AG09309 (cell line): Measurements from ENCODE around the gene GATAD2A.

Experiments used
- DNase-seq: peaks from one replicate; pipeline ENCODE4 v3.0.0-alpha.2; 2010; ENCODE audit warnings: low read depth
- H3K4me3 ChIP-seq: 2 replicates; pipeline ENCODE4 v1.5.1; 2011; ENCODE audit warnings: mild to moderate bottlenecking, low read depth, low read length, moderate library complexity; ENCODE audit not compliant: control insufficient read depth
- CTCF ChIP-seq: IDR thresholded peaks from 2 replicates; pipeline ENCODE4 v1.5.1; 2011; ENCODE audit warnings: mild to moderate bottlenecking, low read depth, low read length, inconsistent platforms; ENCODE audit not compliant: insufficient read depth, control insufficient read depth; ENCODE audit errors: missing control alignments

GATAD2A gene

GRCh38 chr19:19459073-19459472 is 53.6 kb downstream of the GATAD2A start:
- TF ChIP-seq CTCF, result no peak
- no peak overlapping the region for H3K4me3 ChIP-seq
- DNase-seq, result no peak

GRCh38 chr19:19459707-19460251 is 54.3 kb downstream of the GATAD2A start:
- H3K4me3 ChIP-seq, result no peak overlapping the region
- TF ChIP-seq CTCF, result no peak
- peak; percentile 25 for DNase-seq

- H3K4me3 ChIP-seq, result no peak overlapping the region
- no peak for TF ChIP-seq CTCF
- DNase-seq, result no peak
These were observed 54.8 kb downstream of the GATAD2A start for GRCh38 chr19:19460258-19460731.

GRCh38 chr19:19460761-19461265 is 55.3 kb downstream of the GATAD2A start:
- no peak for DNase-seq
- no peak overlapping the region for H3K4me3 ChIP-seq
- TF ChIP-seq CTCF, result no peak

- DNase-seq, result no peak
- TF ChIP-seq CTCF, result no peak
- H3K4me3 ChIP-seq, result no peak overlapping the region
These were observed 55.8 kb downstream of the GATAD2A start for GRCh38 chr19:19461306-19461670.

- no peak overlapping the region for H3K4me3 ChIP-seq
- DNase-seq, result no peak
- no peak for TF ChIP-seq CTCF
These were observed 56.5 kb downstream of the GATAD2A start for GRCh38 chr19:19461671-19462622.
